HepG2 (cell line): ENCODE measurements around the gene OAT. TPM values are rescaled to one million over a fixed set of nuclear protein-coding genes. Genes with fewer than 3 reads are reported as not detected.

Experiments used
- CBX2 ChIP-seq, 2 experiments: fragments of 200-600 bp in 1 of 2; sonication (generic); formaldehyde crosslinking in 1 of 2; IDR thresholded peaks; 2 replicates each; pipeline versions ENCODE4 v1.7.0 to v1.8.1; 2018 to 2022; ENCODE audit warnings: low read depth in 2 of 2, low read length in 1 of 2, mild to moderate bottlenecking in 1 of 2, missing genetic modification reagents in 1 of 2
- EZH2 ChIP-seq: conservative IDR thresholded peaks from 2 replicates; pipeline ENCODE4 v1.6.1; 2012; ENCODE audit warnings: mild to moderate bottlenecking, low read depth, low read length, moderate library complexity
- FOXA1 ChIP-seq, 2 experiments: fragments of 450-650 bp in 1 of 2; sonication (generic) in 1 of 2; formaldehyde crosslinking in 1 of 2; IDR thresholded peaks; 2 replicates each; pipeline versions ENCODE4 v1.4.0 to v1.6.1; 2016 to 2020; ENCODE audit warnings: missing genetic modification reagents in 1 of 2
- MIER3 ChIP-seq: IDR thresholded peaks from 2 replicates; pipeline ENCODE4 v1.6.1; 2016; ENCODE audit warnings: missing compliant biosample characterization, borderline replicate concordance
- REL ChIP-seq: sonication (generic); formaldehyde crosslinking; conservative IDR thresholded peaks from 2 replicates; pipeline ENCODE4 v1.8.0; 2022; ENCODE audit warnings: mild to moderate bottlenecking, missing genetic modification reagents, moderate library complexity
- RORA ChIP-seq: sonication (generic); formaldehyde crosslinking; IDR thresholded peaks from 2 replicates; pipeline ENCODE4 v1.5.0; 2020; ENCODE audit warnings: mild to moderate bottlenecking, missing genetic modification reagents, moderate library complexity
- SAFB2 ChIP-seq: sonication (generic); formaldehyde crosslinking; IDR thresholded peaks from 2 replicates; pipeline ENCODE4 v1.5.1; 2020; ENCODE audit warnings: missing genetic modification reagents, low read depth, mild to moderate bottlenecking, borderline replicate concordance
- SNAI1 ChIP-seq: sonication (generic); formaldehyde crosslinking; IDR thresholded peaks from 2 replicates; pipeline ENCODE4 v1.5.0; 2020; ENCODE audit warnings: mild to moderate bottlenecking, missing genetic modification reagents, borderline replicate concordance
- TEAD2 ChIP-seq: sonication (generic); formaldehyde crosslinking; IDR thresholded peaks from 2 replicates; pipeline ENCODE4 v1.9.0; 2021; ENCODE audit warnings: missing genetic modification reagents
- THYN1 ChIP-seq: sonication (generic); formaldehyde crosslinking; IDR thresholded peaks from 2 replicates; pipeline ENCODE4 v1.8.1; 2023; ENCODE audit warnings: low read depth, mild to moderate bottlenecking, moderate library complexity, missing genetic modification reagents, borderline replicate concordance
- ZBTB7B ChIP-seq: sonication (generic); formaldehyde crosslinking; IDR thresholded peaks from 2 replicates; pipeline ENCODE4 v1.4.0; 2020; ENCODE audit warnings: missing genetic modification reagents
- ZFAT ChIP-seq: sonication (generic); formaldehyde crosslinking; conservative IDR thresholded peaks from 2 replicates; pipeline ENCODE4 v1.8.1; 2023; ENCODE audit warnings: missing genetic modification reagents, inconsistent platforms
- ZNF251 ChIP-seq: sonication (generic); formaldehyde crosslinking; IDR thresholded peaks from 2 replicates; pipeline ENCODE4 v1.9.0; 2021; ENCODE audit warnings: mild to moderate bottlenecking, missing genetic modification reagents
- ZNF441 ChIP-seq: sonication (generic); formaldehyde crosslinking; IDR thresholded peaks from 2 replicates; pipeline ENCODE4 v1.7.0; 2021; ENCODE audit warnings: missing genetic modification reagents, borderline replicate concordance
- ZNF562 ChIP-seq: sonication (generic); formaldehyde crosslinking; IDR thresholded peaks from 2 replicates; pipeline ENCODE4 v1.8.0; 2022; ENCODE audit warnings: missing genetic modification reagents, borderline replicate concordance
- ZNF660 ChIP-seq: sonication (generic); formaldehyde crosslinking; IDR thresholded peaks from 2 replicates; pipeline ENCODE4 v1.5.1; 2020; ENCODE audit warnings: mild to moderate bottlenecking, low read depth, missing genetic modification reagents, borderline replicate concordance
- ZNF7 ChIP-seq: IDR thresholded peaks from 2 replicates; pipeline ENCODE4 v1.6.1; 2016; ENCODE audit warnings: missing biosample characterization, missing genetic modification reagents
- ZZZ3 ChIP-seq: sonication (generic); formaldehyde crosslinking; IDR thresholded peaks from 2 replicates; pipeline ENCODE4 v1.4.0; 2020; ENCODE audit warnings: missing genetic modification reagents, mild to moderate bottlenecking, borderline replicate concordance
- polyA plus RNA-seq, 8 experiments: library from polyadenylated mRNA; depleted of rRNA in 3 of 8; stranded (reverse) in 7 of 8; unstranded in 1 of 8; fragments of >200 nt; fragmentation: Illumina TruSeq in 4 of 8; extraction: Trizol in 4 of 8; gene quantifications; 2 replicates each; pipeline versions ENCODE4 v1.2.1 to v1.2.3, GENCODE V29; 2011 to 2016; ENCODE audit warnings: low read depth in 4 of 8, missing spikeins in 1 of 8, mixed read lengths in 1 of 8; ENCODE audit not compliant: insufficient read depth in 1 of 8
- total RNA-seq, 5 experiments: library from RNA; depleted of rRNA; stranded (reverse); fragments of >200 nt; fragmentation: Illumina TruSeq; extraction: Trizol; gene quantifications; 2 replicates each; pipeline ENCODE4 v1.2.3, GENCODE V29; 2016; ENCODE audit warnings: low read depth in 1 of 5
- TF ChIP-seq, protein P1 (sequence below): sonication (generic); formaldehyde crosslinking; IDR thresholded peaks from 2 replicates; pipeline ENCODE4 v1.4.0; 2020; ENCODE audit warnings: mild to moderate bottlenecking, low read depth, missing genetic modification reagents
- TF ChIP-seq, protein P2 (sequence below): IDR thresholded peaks from 2 replicates; pipeline ENCODE4 v1.6.1; 2016; ENCODE audit warnings: mild to moderate bottlenecking
- TF ChIP-seq, protein P3 (sequence below): sonication (generic); formaldehyde crosslinking; conservative IDR thresholded peaks from 2 replicates; pipeline ENCODE4 v1.8.0; 2022; ENCODE audit warnings: missing genetic modification reagents

Gene OAT
- total and polyA plus RNA-seq, 2 of the 13 experiments (the other 11 are each of a cell fraction or from before 2014, with no cell fraction given), result 87.8 to 96.7 TPM

DNA sequence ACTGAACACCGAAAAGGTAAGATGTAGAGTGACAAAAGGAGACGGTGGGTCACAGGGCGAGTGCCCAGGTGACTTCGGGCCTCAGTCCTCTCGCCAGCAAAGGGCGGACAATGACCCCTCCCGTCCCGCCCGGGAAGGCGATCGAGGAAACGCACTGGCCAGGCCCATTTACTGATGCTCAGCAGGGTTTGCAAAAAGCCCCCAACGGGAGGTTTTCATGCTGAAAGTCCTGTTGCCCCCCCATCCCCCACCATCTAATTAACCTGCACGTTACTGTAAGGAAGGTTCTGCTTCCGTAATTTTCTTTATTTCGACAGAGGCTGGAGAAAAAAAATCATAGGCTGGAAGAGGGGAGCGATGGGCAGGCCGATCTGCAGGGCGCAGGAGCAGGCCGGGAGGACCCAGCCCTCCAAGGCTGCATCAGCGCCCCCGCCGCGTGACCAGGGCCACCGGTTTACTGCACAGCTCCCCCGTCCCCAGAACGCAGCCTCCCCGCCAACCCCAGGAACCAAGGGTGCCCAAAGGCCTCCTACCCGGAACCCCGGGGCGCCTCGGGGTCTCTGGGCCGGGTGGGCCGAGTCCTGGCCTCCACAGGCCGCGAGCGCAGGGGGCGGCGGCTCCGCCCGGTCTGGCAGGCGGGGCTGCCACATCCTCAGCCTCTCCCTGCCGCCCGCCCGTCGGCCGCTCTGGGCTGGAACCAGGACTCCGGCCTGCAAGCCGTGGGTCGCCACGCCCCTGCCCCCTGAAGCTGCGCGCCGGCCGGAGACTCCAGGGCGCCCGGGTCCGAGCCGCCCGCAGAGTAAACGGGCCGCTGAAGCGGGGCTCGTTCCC lies 613 bp downstream of the OAT start (continued):
- TF ChIP-seq, protein P1, sequence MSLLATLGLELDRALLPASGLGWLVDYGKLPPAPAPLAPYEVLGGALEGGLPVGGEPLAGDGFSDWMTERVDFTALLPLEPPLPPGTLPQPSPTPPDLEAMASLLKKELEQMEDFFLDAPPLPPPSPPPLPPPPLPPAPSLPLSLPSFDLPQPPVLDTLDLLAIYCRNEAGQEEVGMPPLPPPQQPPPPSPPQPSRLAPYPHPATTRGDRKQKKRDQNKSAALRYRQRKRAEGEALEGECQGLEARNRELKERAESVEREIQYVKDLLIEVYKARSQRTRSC (CRISPR knock-in tag), result no peak
- TF ChIP-seq ZNF441 (CRISPR knock-in tag), result peak; percentile 14; the same call in 1 of the 2 replicates
- TF ChIP-seq, protein P2, sequence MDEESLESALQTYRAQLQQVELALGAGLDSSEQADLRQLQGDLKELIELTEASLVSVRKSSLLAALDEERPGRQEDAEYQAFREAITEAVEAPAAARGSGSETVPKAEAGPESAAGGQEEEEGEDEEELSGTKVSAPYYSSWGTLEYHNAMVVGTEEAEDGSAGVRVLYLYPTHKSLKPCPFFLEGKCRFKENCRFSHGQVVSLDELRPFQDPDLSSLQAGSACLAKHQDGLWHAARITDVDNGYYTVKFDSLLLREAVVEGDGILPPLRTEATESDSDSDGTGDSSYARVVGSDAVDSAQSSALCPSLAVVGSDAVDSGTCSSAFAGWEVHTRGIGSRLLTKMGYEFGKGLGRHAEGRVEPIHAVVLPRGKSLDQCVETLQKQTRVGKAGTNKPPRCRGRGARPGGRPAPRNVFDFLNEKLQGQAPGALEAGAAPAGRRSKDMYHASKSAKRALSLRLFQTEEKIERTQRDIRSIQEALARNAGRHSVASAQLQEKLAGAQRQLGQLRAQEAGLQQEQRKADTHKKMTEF (CRISPR knock-in tag), result no peak
- TF ChIP-seq SNAI1 (CRISPR knock-in tag), result 0 out of 2 replicates have a peak, but pooled peaks have one; percentile 17
- TF ChIP-seq ZNF660, result no peak
- TF ChIP-seq TEAD2 (CRISPR knock-in tag), result no peak
- TF ChIP-seq FOXA1 (IDR thresholded peaks at IDR 0.05), result no peak
- no peak for TF ChIP-seq FOXA1 (CRISPR knock-in tag; IDR thresholded peaks at IDR 0.05)
- TF ChIP-seq, protein P3, sequence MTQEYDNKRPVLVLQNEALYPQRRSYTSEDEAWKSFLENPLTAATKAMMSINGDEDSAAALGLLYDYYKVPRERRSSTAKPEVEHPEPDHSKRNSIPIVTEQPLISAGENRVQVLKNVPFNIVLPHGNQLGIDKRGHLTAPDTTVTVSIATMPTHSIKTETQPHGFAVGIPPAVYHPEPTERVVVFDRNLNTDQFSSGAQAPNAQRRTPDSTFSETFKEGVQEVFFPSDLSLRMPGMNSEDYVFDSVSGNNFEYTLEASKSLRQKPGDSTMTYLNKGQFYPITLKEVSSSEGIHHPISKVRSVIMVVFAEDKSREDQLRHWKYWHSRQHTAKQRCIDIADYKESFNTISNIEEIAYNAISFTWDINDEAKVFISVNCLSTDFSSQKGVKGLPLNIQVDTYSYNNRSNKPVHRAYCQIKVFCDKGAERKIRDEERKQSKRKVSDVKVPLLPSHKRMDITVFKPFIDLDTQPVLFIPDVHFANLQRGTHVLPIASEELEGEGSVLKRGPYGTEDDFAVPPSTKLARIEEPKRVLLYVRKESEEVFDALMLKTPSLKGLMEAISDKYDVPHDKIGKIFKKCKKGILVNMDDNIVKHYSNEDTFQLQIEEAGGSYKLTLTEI, result no peak
- no peak for TF ChIP-seq MIER3 (CRISPR knock-in tag)
- no peak for TF ChIP-seq ZNF562 (CRISPR knock-in tag)
- TF ChIP-seq CBX2 (IDR thresholded peaks at IDR 0.05; ENCODE audit: low read depth, low read length), result no peak
- TF ChIP-seq CBX2 (CRISPR knock-in tag; IDR thresholded peaks at IDR 0.05; ENCODE audit: low read depth), result no peak
- no peak for TF ChIP-seq ZNF7 (CRISPR knock-in tag)
- TF ChIP-seq ZNF251 (CRISPR knock-in tag), result no peak
- TF ChIP-seq SAFB2 (CRISPR knock-in tag), result peak; percentile 43; the same call in 1 of the 2 replicates
- TF ChIP-seq ZBTB7B, result 0 out of 2 replicates have a peak, but pooled peaks have one; percentile 44
- 0 out of 2 replicates have a peak, but pooled peaks have one; percentile 24 for TF ChIP-seq ZZZ3 (CRISPR knock-in tag)
- no peak for TF ChIP-seq EZH2
- TF ChIP-seq ZFAT (CRISPR knock-in tag), result no peak
- no peak for TF ChIP-seq RORA (CRISPR knock-in tag)
- no peak for TF ChIP-seq THYN1
- no peak for TF ChIP-seq REL (CRISPR knock-in tag)
